T-helper 1 cell treated with Interleukin-12 subunit alpha and Interleukin-12 subunit beta and Interleukin-4 antibody, amounts not matched to agents 30 μg/mL and 1 μg/mL, for 36 hours (primary cell): ENCODE results near the gene NLGN2.

ENCODE experiments used
- H3K27ac Mint-ChIP-seq: one replicate; pipeline ENCODE4 v1.8.0; 2021; ENCODE audit warnings: mild to moderate bottlenecking, mixed read lengths
- H3K27me3 Mint-ChIP-seq: one replicate; pipeline ENCODE4 v1.8.0; 2021; ENCODE audit warnings: low read depth, mixed read lengths
- H3K36me3 Mint-ChIP-seq: one replicate; pipeline ENCODE4 v1.8.0; 2021; ENCODE audit warnings: low read depth, mixed read lengths
- H3K4me1 Mint-ChIP-seq: one replicate; pipeline ENCODE4 v1.8.0; 2021; ENCODE audit warnings: low read depth, mixed read lengths
- H3K4me3 Mint-ChIP-seq: one replicate; pipeline ENCODE4 v1.8.0; 2021; ENCODE audit warnings: mild to moderate bottlenecking, moderate library complexity, mixed read lengths
- H3K9me3 Mint-ChIP-seq: one replicate; pipeline ENCODE4 v1.8.0; 2021; ENCODE audit warnings: mixed read lengths

The NLGN2 gene

DNA sequence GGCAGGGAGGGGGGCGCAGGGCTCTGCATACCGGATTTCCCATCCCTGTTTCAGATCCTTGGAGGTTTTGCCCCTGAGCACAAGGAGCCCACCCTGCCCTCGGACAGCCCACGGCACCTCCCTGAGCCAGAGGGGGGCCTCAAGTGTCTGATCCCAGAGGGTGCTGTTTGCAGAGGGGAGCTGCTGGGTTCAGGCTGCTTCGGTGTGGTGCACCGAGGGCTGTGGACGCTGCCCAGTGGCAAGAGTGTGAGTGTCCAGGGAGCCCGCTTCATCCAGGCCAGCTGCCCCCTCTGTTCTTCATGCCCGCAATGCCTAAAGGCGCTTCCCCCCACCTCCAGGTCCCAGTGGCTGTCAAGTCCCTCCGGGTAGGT is 24.3 kb upstream of the NLGN2 start:
- peak overlapping the region; percentile 15 for H3K27ac Mint-ChIP-seq
- peaks cover 38% of the 10 kb centered on the region for H3K27me3 Mint-ChIP-seq
- H3K36me3 Mint-ChIP-seq: peaks cover 2% of the 10 kb centered on the region
- no peak overlapping the region for H3K4me3 Mint-ChIP-seq
- H3K9me3 Mint-ChIP-seq: peaks cover 6% of the 10 kb centered on the region
- H3K4me1 Mint-ChIP-seq: peaks cover 7% of the 10 kb centered on the region

DNA sequence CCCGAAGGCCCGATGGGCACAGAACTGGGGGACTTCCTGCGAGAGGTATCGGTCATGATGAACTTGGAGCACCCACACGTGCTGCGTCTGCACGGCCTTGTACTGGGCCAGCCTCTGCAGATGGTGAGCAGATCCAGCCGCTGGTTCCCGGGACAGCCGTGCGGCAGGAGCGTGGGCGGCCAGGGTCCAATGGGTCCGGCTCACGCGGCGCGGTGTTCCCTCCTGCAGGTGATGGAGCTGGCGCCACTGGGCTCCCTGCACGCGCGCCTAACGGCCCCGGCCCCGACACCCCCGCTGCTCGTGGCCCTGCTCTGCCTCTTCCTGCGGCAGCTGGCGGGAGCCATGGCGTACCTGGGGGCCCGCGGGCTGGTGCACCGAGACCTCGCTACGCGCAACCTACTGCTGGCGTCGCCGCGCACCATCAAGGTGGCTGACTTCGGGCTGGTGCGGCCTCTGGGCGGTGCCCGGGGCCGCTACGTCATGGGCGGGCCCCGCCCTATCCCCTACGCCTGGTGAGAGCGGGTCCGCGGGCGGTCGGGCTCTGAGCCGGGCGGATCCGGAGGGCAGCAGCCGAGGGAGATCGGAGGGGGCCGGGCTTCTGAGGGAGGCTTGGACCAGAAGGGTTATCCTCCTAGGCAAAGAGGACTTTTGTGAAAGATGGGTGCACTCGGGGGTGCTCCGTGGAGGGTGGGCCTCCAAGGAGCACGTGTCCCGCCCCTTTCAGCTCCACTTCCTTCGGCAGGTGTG is 23.7 kb upstream of the NLGN2 start:
- Mint-ChIP-seq H3K4me3 (peak overlapping the region; percentile 73), H3K27me3 (peaks cover 38% of the 10 kb centered on the region), H3K9me3 (peaks cover 6% of the 10 kb centered on the region), H3K36me3 (peaks cover 2% of the 10 kb centered on the region), H3K27ac (peak overlapping the region; percentile 69), H3K4me1 (peaks cover 7% of the 10 kb centered on the region)

DNA sequence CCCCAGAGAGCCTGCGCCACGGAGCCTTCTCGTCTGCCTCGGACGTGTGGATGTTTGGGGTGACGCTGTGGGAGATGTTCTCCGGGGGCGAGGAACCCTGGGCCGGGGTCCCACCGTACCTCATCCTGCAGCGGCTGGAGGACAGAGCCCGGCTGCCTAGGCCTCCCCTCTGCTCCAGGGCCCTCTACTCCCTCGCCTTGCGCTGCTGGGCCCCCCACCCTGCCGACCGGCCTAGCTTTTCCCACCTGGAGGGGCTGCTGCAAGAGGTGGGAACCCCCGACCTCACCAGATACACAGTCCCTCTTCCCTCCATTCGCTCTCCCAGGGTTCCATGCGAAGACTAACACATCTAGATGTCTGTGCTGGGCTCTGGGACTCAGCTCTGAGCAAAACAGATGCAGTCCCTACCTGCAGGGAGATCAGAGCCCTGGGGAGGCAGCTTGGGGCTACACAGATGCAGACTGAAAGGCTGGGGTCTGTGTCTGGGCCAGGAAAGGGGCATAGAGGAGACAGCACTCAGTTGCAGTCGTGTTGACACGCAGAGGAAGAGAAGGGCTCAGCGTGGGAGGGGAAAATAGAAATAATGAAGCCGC is 23.1 kb upstream of the NLGN2 start:
- Mint-ChIP-seq H3K9me3 (no peaks in the 10 kb centered on the region), H3K27me3 (peaks cover 31% of the 10 kb centered on the region), H3K4me3 (peak overlapping the region; percentile 73), H3K27ac (peak overlapping the region; percentile 41), H3K36me3 (peaks cover 2% of the 10 kb centered on the region), H3K4me1 (peaks cover 7% of the 10 kb centered on the region)

DNA sequence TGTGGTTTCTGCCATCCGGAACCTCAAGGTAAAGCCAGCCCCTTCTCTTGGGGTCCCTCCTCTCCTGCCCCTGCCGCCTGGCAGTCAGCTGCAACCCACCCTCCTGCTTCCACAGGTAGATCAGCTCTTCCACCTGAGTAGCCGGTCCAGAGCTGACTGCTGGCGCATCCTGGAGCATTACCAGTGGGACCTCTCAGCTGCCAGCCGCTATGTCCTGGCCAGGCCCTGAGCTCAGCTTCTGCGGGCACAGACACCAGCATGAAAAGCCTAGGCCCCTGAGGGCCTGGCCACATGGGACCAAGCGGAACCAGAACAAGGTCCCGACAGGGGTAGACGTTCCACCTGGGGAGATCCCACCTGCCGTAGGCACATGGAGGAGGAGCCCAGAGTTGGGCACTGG is 18.8 kb upstream of the NLGN2 start:
- no peak overlapping the region for H3K4me3 Mint-ChIP-seq

DNA sequence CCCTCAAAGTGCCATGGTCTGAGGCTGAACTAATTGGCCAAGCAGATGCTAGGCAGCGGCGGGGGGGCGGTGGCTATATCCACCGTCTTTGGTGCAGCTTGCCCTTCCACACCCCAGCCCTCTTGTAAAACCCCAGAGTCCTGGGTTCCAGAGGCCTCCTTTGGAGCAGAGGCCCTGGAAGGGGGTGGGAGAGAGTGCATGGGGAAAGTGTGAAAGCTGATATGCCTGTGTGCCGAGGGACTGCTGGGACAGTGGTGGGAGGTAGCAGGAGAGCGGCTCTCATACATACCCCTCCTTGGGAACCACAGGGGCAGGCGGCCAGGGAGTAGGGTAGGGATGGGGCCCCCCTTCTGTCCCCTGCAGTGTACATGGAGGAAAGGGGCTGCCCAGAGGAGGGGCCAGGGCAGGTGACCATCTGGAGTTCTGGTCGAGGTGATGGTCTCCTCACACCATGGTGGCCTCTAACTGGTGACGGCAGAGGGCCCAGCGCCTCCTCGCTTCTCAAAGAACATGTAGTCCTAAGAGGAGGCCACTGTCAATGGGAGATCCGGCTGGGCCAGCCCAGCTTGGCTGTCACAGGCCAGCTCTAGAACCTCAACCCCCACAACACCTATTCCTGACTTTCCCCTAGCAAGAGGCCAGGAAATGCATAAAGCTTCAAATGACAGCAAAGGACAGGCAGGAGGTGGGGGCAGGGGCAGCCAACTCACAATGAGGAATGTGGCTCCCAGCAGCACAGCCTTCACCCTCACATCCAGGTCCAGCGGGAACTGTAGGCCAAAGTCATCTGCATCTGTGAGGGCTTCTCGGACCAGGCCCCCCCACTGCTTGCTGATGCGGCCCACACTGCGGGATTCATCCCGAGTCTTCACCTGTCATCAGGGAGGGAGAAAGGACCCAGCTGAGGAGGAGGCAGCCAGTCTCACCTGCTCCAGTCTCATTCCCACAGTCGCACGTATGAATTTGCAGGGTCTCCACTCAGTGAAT is 17.4 kb upstream of the NLGN2 start:
- Mint-ChIP-seq H3K4me1 (peaks cover 14% of the 10 kb centered on the region), H3K9me3 (no peaks in the 10 kb centered on the region), H3K27ac (no peak overlapping the region), H3K36me3 (peaks cover 17% of the 10 kb centered on the region), H3K4me3 (no peak overlapping the region), H3K27me3 (no peaks in the 10 kb centered on the region)

More for the DNA sequence above, 18.8 kb upstream of the NLGN2 start:
- Mint-ChIP-seq H3K27me3 (no peaks in the 10 kb centered on the region), H3K9me3 (no peaks in the 10 kb centered on the region), H3K36me3 (peaks cover 17% of the 10 kb centered on the region), H3K27ac (no peak overlapping the region), H3K4me1 (peaks cover 13% of the 10 kb centered on the region)

DNA sequence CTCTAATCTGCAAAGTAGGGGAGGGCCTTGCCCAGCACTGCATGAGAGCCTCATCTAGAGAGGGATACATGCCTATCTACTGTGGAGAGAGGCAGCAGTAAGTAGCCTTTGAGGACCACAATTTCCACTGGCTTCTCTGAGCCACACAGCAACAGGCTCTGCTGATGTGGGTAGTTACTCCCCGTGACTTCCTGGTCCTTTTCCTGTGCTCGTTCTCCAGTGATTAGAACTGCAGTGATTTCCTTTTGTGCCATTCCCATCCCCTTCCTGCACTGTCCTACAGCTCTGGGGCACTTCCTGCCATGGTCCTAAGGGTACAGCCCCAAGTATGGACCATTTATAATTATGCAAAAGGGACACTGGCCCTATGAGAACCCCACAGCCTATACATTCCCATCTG is 16.3 kb upstream of the NLGN2 start:
- Mint-ChIP-seq H3K27me3 (no peaks in the 10 kb centered on the region), H3K4me1 (peaks cover 17% of the 10 kb centered on the region), H3K4me3 (peak overlapping the region; percentile 38), H3K9me3 (no peaks in the 10 kb centered on the region), H3K36me3 (peaks cover 17% of the 10 kb centered on the region), H3K27ac (no peak overlapping the region)

DNA sequence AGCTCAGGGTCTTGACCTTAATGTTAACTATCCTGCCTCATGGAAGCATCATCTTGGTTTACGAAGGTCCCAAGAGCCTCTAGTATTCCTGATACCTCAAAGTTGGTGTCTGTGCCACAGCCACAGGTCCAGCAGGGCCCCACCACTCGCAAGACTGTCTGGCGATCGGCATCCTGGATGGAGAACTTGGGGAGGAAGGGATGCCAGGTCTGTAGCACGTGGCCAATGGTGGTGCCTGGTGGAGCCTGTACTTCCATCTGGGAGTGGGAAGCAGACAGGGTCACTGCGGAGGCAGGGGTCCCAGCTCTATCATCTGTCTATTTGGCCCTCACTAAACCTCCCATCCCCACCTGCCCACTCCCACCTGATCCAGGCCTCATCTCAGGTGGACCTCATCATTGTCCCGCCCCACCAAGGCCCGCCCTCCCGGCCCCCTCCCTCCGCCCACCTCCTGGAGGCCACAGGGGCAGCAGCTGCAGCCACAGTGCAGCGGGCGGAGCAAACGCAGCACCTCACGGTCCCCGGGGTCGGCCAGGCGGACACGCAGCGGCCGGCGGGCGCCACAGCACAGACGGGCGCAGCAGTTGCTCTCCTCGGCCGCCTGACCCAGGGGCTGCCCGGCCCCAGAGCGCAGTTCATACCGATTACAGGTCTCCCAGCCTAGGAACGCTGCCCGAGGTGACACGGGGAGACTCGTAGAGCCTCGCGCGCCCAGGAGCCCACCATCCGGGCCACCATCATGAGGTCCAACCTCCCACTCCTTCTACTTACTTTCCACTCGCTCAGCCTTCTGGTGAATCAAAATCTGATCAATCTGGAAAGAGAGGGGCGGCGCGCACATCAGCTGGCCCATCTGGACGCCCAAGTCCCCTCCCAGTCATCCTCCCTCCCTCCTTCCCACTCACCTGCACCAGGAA is 14.7 kb upstream of the NLGN2 start:
- peaks cover 17% of the 10 kb centered on the region for H3K4me1 Mint-ChIP-seq
- H3K27ac Mint-ChIP-seq: peak overlapping the region; percentile 50
- peak overlapping the region; percentile 94 for H3K4me3 Mint-ChIP-seq
- no peaks in the 10 kb centered on the region for H3K9me3 Mint-ChIP-seq
- no peaks in the 10 kb centered on the region for H3K27me3 Mint-ChIP-seq
- H3K36me3 Mint-ChIP-seq: peaks cover 15% of the 10 kb centered on the region

DNA sequence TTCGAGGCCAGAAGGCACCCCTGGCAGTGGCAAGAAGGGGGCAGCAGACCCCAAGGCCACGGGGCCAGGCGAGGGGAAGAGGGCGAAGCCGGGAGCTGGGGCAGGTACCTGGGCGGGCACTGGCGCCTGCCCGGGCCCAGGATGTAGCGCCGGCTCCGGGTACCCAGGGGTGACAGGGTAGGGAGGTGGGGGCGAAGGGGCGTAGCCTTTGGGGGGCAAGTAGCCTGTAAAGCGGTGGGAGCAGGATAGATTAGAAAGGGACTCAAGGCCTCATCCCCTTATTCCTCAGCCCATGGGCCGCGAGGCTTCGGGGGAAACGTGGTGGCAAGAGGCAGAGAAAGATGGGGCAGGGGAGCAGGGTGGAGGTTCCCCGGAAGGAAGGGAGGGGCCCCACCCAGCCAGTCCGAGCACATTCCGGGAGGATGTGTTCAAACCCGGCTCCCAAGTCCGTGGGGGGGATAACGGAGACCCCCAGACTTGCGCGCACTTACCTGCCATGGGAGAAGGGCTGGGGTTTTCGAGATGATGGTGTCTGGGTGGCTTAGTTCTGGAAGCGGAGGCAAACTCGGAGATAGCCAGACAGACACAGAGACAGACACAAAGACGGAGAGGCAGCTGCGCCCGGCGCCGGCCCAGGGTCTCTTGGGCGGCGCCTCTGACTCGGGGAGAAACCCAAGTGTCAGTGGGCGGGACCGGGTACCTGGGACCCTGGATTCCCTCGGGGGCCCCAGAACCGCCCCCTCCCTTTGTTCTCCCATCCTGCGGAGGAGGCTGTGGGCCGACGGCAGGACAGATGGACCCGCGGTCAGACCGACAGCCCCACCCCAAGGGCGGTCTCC is 13.8 kb upstream of the NLGN2 start:
- peaks cover 17% of the 10 kb centered on the region for H3K4me1 Mint-ChIP-seq
- peak overlapping the region; percentile 78 for H3K27ac Mint-ChIP-seq
- H3K9me3 Mint-ChIP-seq: no peaks in the 10 kb centered on the region
- H3K27me3 Mint-ChIP-seq: no peaks in the 10 kb centered on the region
- H3K4me3 Mint-ChIP-seq: peak overlapping the region; percentile 94
- H3K36me3 Mint-ChIP-seq: peaks cover 15% of the 10 kb centered on the region

DNA sequence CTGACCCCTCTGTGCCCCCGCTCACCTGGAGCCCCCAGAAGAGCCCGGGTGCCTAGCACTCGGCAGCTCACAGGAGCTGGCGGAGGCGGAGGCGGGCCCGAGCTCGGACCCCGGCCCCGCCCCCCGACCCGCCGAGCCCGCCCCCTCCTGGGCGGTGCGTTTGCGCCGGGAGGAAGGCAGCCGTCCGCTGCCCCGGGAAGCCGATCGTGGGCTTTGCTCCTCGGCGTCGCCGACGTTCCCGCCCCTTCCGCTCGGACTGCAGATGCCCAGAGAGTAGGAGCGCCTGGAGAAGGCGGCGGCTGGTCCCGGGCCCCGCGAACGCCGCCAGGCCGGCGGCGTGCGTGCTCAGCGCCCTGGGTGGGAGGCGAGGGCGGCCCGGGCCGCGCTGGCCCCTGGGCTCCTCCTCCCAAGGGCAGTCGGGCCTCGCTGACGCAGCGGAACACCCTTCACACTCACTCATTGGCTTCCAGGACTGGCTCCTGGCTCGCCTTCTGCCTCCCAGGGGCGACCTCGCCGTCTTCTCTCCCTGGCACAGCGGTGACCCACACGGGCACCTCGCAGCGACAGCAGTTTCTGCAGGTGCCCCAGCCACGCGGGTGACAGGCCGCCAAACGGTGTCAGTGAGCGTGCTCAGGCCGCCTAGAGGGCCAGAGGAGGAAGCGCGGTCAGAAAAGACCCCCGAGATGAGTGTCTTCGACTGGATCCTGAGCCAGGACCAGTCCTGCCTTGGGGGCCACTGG is 13.0 kb upstream of the NLGN2 start, which contains the start of gene PLSCR3:
Gene PLSCR3, minus strand, starts transcription at position 74 of the 740 bp plus-strand sequence. CDS start 415 bp downstream, outside the sequence.
- Mint-ChIP-seq H3K36me3 (peaks cover 15% of the 10 kb centered on the region), H3K4me1 (peaks cover 17% of the 10 kb centered on the region), H3K27ac (peak within 1 kb of the TSS; percentile 92), H3K4me3 (peak within 1 kb of the TSS; percentile 94), H3K27me3 (no peaks in the 10 kb centered on the region), H3K9me3 (no peaks in the 10 kb centered on the region)

DNA sequence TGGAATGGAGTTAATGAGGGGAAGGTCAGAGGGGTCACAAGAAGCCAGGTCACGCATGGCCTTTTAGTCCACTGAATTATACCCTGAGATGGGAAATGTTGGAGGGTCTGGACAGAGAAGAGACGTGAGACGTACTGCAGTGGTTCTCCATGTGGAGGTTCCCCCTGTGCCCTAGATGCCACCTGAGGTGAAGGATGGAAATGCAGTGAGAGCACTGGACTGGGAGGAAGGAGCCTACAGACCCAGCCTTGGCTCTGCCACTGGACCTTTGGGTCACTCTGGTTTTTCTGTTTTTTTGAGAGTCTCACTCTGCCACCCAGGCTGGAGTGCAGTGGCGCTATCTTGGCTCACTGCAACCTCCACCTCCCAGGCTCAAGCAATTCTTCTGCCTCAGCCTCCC is 11.5 kb upstream of the NLGN2 start:
- no peak overlapping the region for H3K27ac Mint-ChIP-seq
- no peaks in the 10 kb centered on the region for H3K27me3 Mint-ChIP-seq
- peaks cover 19% of the 10 kb centered on the region for H3K4me1 Mint-ChIP-seq
- H3K36me3 Mint-ChIP-seq: peaks cover 14% of the 10 kb centered on the region
- no peaks in the 10 kb centered on the region for H3K9me3 Mint-ChIP-seq
- peak overlapping the region; percentile 17 for H3K4me3 Mint-ChIP-seq

DNA sequence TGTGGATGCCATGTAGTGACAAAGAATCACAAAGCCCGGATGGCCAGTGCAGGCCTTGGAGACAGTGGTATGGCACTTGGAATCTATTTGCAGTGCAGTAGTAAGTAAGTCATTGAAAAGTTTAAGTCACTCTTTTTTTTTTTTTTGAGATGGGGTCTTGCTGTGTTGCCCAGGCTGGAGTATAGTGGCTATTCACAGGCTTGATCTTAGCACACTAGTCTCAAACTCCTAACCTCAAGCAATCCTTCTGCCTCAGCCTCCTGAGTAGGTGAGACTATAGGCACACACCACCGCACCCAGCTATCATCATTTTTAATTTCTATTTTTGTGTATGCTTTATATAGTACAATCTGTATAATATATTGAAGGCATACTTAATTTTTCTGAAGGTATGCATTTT is 9.0 kb upstream of the NLGN2 start:
- no peak overlapping the region for H3K4me3 Mint-ChIP-seq
- H3K36me3 Mint-ChIP-seq: peaks cover 2% of the 10 kb centered on the region
- peaks cover 18% of the 10 kb centered on the region for H3K4me1 Mint-ChIP-seq
- no peaks in the 10 kb centered on the region for H3K9me3 Mint-ChIP-seq
- H3K27ac Mint-ChIP-seq: no peak overlapping the region
- no peaks in the 10 kb centered on the region for H3K27me3 Mint-ChIP-seq

DNA sequence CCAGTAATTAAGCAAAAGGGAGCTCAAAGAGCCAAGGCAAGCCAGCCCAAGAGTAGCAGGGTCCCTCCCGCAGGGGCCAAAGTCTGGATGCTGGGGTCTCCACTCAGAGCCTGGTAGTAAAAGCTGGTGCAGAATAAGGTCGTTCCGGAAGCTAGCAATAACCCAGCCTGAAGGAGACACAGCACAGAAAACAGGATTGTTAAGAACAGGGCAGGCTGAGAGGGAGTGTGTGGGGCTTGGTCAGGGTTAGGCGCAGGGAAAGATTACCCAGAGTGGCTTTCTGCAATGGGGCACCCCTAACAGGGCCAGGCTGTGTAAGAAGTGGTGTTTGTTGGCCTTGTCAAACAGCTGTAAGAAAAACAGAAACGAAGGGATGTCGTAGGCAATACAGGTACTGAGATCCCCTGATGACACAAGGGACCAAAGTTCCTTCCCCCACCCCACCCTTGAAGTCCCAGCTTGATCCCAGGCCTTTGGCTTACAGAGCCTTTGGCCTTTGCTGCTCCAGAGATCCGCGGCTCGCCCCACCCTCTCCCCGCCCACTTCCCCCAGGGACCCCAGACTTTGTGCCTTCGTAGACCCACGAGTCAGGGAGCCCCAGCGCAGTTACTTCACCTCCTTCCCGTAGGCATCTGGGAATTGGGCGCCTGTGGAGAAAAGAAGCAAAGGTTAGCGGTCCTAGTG is 4.5 kb upstream of the NLGN2 start:
- Mint-ChIP-seq H3K9me3 (no peaks in the 10 kb centered on the region), H3K27me3 (peaks cover 20% of the 10 kb centered on the region), H3K4me1 (peaks cover 14% of the 10 kb centered on the region), H3K36me3 (peaks cover 4% of the 10 kb centered on the region), H3K4me3 (peak overlapping the region; percentile 86), H3K27ac (peak overlapping the region; percentile 90)
